GM12891 (cell line): ENCODE measurements around the gene PI16.

Experiments used
- PAX5 ChIP-seq: IDR thresholded peaks from 2 replicates; pipeline ENCODE4 v1.6.1; 2011; ENCODE audit warnings: low read length, moderate library complexity, mild to moderate bottlenecking; ENCODE audit not compliant: insufficient read depth, severe bottlenecking
- POLR2A ChIP-seq: IDR thresholded peaks from 2 replicates; pipeline ENCODE4 v1.6.1; 2011; ENCODE audit warnings: low read depth, low read length, control low read depth
- POLR2AphosphoS5 ChIP-seq: IDR thresholded peaks from 2 replicates; pipeline ENCODE4 v1.6.1; 2011; ENCODE audit warnings: low read depth, low read length, control low read depth
- POU2F2 ChIP-seq: IDR thresholded peaks from 2 replicates; pipeline ENCODE4 v1.6.1; 2011; ENCODE audit warnings: low read depth, mild to moderate bottlenecking, control low read depth, low read length, moderate library complexity
- SPI1 ChIP-seq: IDR thresholded peaks from 2 replicates; pipeline ENCODE4 v1.6.1; 2011; ENCODE audit warnings: low read depth, low read length, control low read depth
- TAF1 ChIP-seq: IDR thresholded peaks from 2 replicates; pipeline ENCODE4 v1.6.1; 2011; ENCODE audit warnings: low read depth, low read length, control low read depth

DNA sequence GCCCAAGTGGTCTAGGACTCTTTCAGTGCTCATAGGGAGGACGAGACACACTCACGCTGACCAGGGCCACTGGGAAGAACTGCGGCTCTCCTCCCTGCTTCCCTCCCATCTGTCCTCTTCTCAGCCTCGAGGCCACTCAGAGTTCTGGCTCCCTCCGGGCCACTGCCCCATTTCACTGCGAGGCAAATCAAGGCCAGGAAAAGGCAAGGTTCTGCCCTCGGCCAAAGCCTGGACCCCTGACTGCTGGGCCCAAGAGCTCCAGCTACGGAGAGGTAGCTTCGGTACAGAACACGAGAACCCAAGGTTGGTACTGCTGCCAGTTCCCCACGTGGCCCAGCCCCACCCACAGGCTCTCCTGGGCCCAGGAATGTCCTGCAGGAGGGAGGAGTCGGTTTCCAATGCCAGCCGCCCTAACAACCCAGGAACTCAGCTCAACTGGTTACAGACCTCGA lies 14.7 kb downstream of the PI16 start:
- TF ChIP-seq TAF1 (no peak), POLR2A (no peak), POU2F2 (no peak), POLR2AphosphoS5 (no peak), SPI1 (no peak), PAX5 (no peak)
